OCI-LY7 (cell line): ENCODE results near the gene SLC9A7. TPM values are rescaled to one million over a fixed set of nuclear protein-coding genes. Genes with fewer than 3 reads are reported as not detected.

Source experiments
- BruUV-seq: library from RNA; stranded (reverse); fragments of 400-500 nt; replicated peaks from 2 replicates; lab custom pipeline; 2021; lab: Mats Ljungman, UMichigan
- CTCF ChIA-PET: fragments of 300-600 bp; sonication (Branson Sonifier 250); formaldehyde crosslinking; loops from one replicate; lab custom pipeline; 2022; ENCODE audit warnings: antibody characterized with exemption; ENCODE audit not compliant: unreplicated experiment; lab: Charles Lee
- POLR2A ChIA-PET: fragments of 300-600 bp; sonication (Branson Sonifier 250); formaldehyde crosslinking; loops from one replicate; lab custom pipeline; 2022; ENCODE audit warnings: antibody characterized with exemption; lab: Charles Lee
- DNase-seq: peaks from one replicate; pipeline ENCODE4 v3.0.0-alpha.2; 2015; ENCODE audit warnings: low spot score
- H2AFZ ChIP-seq: fragments of 200-600 bp; sonication (generic), shearing (Covaris generic); 2 replicates; pipeline ENCODE4 v1.6.1; 2014; ENCODE audit warnings: mild to moderate bottlenecking, antibody characterized with exemption, low read length, moderate library complexity
- H3K27ac ChIP-seq: fragments of 200-600 bp; sonication (generic); 2 replicates; pipeline ENCODE4 v1.5.1; 2014; ENCODE audit warnings: mixed run types, low read depth, mild to moderate bottlenecking, moderate library complexity, low read length, inconsistent platforms; ENCODE audit not compliant: poor library complexity, severe bottlenecking
- H3K36me3 ChIP-seq: fragments of 200-600 bp; sonication (generic); 2 replicates; pipeline ENCODE4 v1.6.1; 2014; ENCODE audit warnings: mild to moderate bottlenecking, antibody characterized with exemption, low read length, moderate library complexity, mixed read lengths; ENCODE audit not compliant: insufficient read depth
- H3K4me1 ChIP-seq: fragments of 200-600 bp; sonication (generic); 2 replicates; pipeline ENCODE4 v1.5.1; 2014; ENCODE audit warnings: mild to moderate bottlenecking, low read length; ENCODE audit not compliant: insufficient read depth, poor library complexity, severe bottlenecking
- H3K4me2 ChIP-seq: fragments of 200-600 bp; sonication (generic); 2 replicates; pipeline ENCODE4 v1.6.1; 2014; ENCODE audit warnings: mild to moderate bottlenecking, low read length
- H3K4me3 ChIP-seq: fragments of 200-600 bp; sonication (generic); 2 replicates; pipeline ENCODE4 v1.5.1; 2014; ENCODE audit warnings: mild to moderate bottlenecking, low read depth, low read length; ENCODE audit not compliant: poor library complexity, severe bottlenecking
- H3K79me2 ChIP-seq: fragments of 200-600 bp; sonication (generic); 2 replicates; pipeline ENCODE4 v1.6.1; 2016; ENCODE audit warnings: low read depth, mild to moderate bottlenecking, low read length, moderate library complexity, mixed read lengths; ENCODE audit not compliant: insufficient read depth
- H3K9me2 ChIP-seq: fragments of 200-600 bp; sonication (generic); 2 replicates; pipeline ENCODE4 v1.6.1; 2016; ENCODE audit warnings: mild to moderate bottlenecking, low read length, mixed read lengths; ENCODE audit not compliant: insufficient read depth
- H3K9me3 ChIP-seq: fragments of 200-600 bp; sonication (generic); 2 replicates; pipeline ENCODE4 v1.6.1; 2014; ENCODE audit warnings: mild to moderate bottlenecking, mixed run types, low read length, mixed read lengths
- H4K20me1 ChIP-seq: fragments of 200-600 bp; sonication (generic); 2 replicates; pipeline ENCODE4 v1.6.1; 2014; ENCODE audit warnings: mild to moderate bottlenecking, antibody characterized with exemption, low read length, moderate library complexity, mixed read lengths; ENCODE audit not compliant: insufficient read depth
- EZH2phosphoT487 ChIP-seq: fragments of 200-600 bp; sonication (generic); IDR thresholded peaks from 2 replicates; pipeline ENCODE4 v1.6.1; 2018; ENCODE audit warnings: low read depth, borderline replicate concordance, mild to moderate bottlenecking, mixed run types, antibody characterized with exemption, low read length, moderate library complexity, mixed read lengths
- intact Hi-C: fragments of 100-400 bp; cut with micrococcal nuclease; formaldehyde crosslinking; loops from one replicate; pipeline ENCODE4 v1.10.0; 2022; ENCODE audit not compliant: unreplicated experiment
- total RNA-seq, 2 experiments: library from RNA; depleted of rRNA in 1 of 2; stranded (reverse); fragments of >200 nt in 1 of 2; shearing (Covaris generic) in 1 of 2; gene quantifications; 2 replicates each; pipeline ENCODE4 v1.2.3, GENCODE V29; 2014 to 2022
- TF ChIP-seq, protein P1 (sequence below): fragments of 200-600 bp; sonication (generic); conservative IDR thresholded peaks from 2 replicates; pipeline ENCODE4 v1.5.1; 2014; ENCODE audit warnings: mild to moderate bottlenecking, antibody characterized with exemption, low read length, moderate library complexity, mixed read lengths

SLC9A7 gene
- total RNA-seq, 2 experiments from 2014 or later, result 40.5 to 59.6 TPM

DNA sequence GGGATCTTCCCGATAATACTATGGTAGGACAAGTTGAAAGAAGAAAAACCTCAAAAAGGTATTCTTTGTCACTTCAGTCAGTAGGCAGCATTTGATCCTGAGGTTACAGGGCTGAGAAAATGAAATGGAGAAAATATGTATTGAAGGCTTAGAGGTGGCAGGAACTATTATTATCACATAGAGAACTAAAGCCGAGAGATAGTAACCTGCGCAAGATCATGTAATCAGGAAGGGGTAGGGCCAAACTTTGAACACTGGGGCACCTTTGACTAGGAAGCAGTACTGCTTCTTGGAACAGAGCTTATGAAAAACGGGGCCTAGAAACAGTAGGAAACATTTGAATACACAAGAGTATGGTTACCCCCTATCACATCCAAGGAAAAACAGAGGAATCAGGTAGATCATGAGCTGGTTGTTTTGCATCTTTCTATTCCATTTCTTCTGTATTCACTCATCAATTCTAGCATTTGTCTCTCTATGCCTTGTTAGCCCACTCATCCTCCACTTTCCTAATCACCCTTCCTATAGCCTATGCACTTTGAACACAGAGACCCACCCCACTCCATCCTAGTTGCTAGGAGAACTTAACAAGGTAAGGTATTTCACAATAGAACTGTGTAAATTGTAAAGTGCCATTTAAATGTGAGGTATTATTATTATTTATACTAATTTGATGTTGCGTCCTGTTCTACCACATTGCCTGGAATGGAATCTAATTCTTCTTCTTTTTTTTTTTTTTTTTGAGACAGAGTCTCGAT lies 34.6 kb upstream of the SLC9A7 start:
- no peak for DNase-seq
- Histone ChIP-seq H3K9me2 (no peaks in the 10 kb centered on the region), H3K4me2 (no peak overlapping the region), H3K4me1 (peaks cover 13% of the 10 kb centered on the region), H3K27ac (no peak overlapping the region), H3K4me3 (no peak overlapping the region), H2AFZ (peak overlapping the region; percentile 83), H3K36me3 (no peaks in the 10 kb centered on the region), H3K9me3 (no peaks in the 10 kb centered on the region), H3K79me2 (no peaks in the 10 kb centered on the region), H4K20me1 (no peaks in the 10 kb centered on the region)
- TF ChIP-seq, protein P1, sequence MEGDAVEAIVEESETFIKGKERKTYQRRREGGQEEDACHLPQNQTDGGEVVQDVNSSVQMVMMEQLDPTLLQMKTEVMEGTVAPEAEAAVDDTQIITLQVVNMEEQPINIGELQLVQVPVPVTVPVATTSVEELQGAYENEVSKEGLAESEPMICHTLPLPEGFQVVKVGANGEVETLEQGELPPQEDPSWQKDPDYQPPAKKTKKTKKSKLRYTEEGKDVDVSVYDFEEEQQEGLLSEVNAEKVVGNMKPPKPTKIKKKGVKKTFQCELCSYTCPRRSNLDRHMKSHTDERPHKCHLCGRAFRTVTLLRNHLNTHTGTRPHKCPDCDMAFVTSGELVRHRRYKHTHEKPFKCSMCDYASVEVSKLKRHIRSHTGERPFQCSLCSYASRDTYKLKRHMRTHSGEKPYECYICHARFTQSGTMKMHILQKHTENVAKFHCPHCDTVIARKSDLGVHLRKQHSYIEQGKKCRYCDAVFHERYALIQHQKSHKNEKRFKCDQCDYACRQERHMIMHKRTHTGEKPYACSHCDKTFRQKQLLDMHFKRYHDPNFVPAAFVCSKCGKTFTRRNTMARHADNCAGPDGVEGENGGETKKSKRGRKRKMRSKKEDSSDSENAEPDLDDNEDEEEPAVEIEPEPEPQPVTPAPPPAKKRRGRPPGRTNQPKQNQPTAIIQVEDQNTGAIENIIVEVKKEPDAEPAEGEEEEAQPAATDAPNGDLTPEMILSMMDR, result no peak
- no peak for TF ChIP-seq EZH2phosphoT487
- no TSS peak for BruUV-seq
- ChIA-PET CTCF (no interaction called here), POLR2A (interaction anchor here (0.7 kb wide), 1 partner anchor 226 kb away, joined by 5 read pairs; no protein-coding TSS in a partner anchor)
- intact Hi-C loops, result loop anchor here (10.0 kb wide), 1 partner anchor 149 kb away; no protein-coding TSS in a partner anchor

DNA sequence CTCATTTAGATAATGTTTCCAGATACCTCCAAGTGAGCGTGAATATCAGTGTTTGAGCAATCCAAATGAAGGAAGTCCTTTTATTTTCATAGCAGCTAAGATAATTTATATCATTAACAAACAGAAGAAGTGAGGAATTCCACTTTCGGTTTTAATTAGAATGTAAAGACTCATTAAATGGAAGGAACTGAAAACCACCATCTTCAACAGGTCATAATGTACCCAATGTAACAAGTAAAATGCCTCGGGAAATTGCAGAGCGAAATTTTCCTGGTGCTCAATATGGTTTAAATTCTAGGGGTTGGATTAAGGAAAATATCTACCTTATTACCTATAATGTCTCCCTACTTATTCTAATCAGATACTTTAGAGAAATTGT lies 33.9 kb upstream of the SLC9A7 start:
- Histone ChIP-seq H3K79me2 (no peaks in the 10 kb centered on the region), H2AFZ (peak overlapping the region; percentile 83), H3K9me3 (no peaks in the 10 kb centered on the region), H3K4me2 (peak overlapping the region; percentile 36; the same call in 1 of the 2 replicates), H3K27ac (no peak overlapping the region), H3K4me1 (peaks cover 13% of the 10 kb centered on the region), H4K20me1 (no peaks in the 10 kb centered on the region), H3K9me2 (no peaks in the 10 kb centered on the region), H3K4me3 (no peak overlapping the region), H3K36me3 (no peaks in the 10 kb centered on the region)
- TF ChIP-seq, protein P1, result no peak
- no peak for TF ChIP-seq EZH2phosphoT487
- ChIA-PET POLR2A (interaction anchor here (1.0 kb wide), 1 partner anchor 35 kb away, joined by 3 read pairs; no protein-coding TSS in a partner anchor), CTCF (no interaction called here)
- BruUV-seq, result no TSS peak
- intact Hi-C loops, result loop anchor here (10.0 kb wide), 1 partner anchor 148 kb away; no protein-coding TSS in a partner anchor
- DNase-seq, result no peak
